Karpas-422 (cell line): ENCODE data around the gene PPP2R2C. TPM values are rescaled to one million over a fixed set of nuclear protein-coding genes. Genes with fewer than 3 reads are reported as not detected.

Source experiments
- DNase-seq: peaks from one replicate; pipeline ENCODE4 v3.0.0-alpha.2; 2015
- H2AFZ ChIP-seq: fragments of 200-600 bp; sonication (generic); 2 replicates; pipeline ENCODE4 v1.6.1; 2014; ENCODE audit warnings: antibody characterized with exemption, low read length, mixed read lengths
- H3K27ac ChIP-seq: fragments of 200-600 bp; sonication (generic); 2 replicates; pipeline ENCODE4 v1.5.1; 2014; ENCODE audit warnings: mild to moderate bottlenecking, low read length, moderate library complexity
- H3K27me3 ChIP-seq: fragments of 200-600 bp; sonication (generic); 2 replicates; pipeline ENCODE4 v1.6.1; 2014; ENCODE audit warnings: low read length, mixed read lengths
- H3K36me3 ChIP-seq: fragments of 200-600 bp; sonication (generic); 2 replicates; pipeline ENCODE4 v1.6.1; 2014; ENCODE audit warnings: low read length, mixed read lengths; ENCODE audit not compliant: insufficient read depth
- H3K4me1 ChIP-seq: fragments of 200-600 bp; sonication (generic); 2 replicates; pipeline ENCODE4 v1.6.1; 2014; ENCODE audit warnings: mild to moderate bottlenecking, low read length, mixed read lengths
- H3K4me2 ChIP-seq: fragments of 200-600 bp; sonication (generic); 2 replicates; pipeline ENCODE4 v1.6.1; 2014; ENCODE audit warnings: low read length, low read depth, mild to moderate bottlenecking; ENCODE audit not compliant: poor library complexity, severe bottlenecking
- H3K4me3 ChIP-seq: fragments of 200-600 bp; sonication (generic); 2 replicates; pipeline ENCODE4 v1.5.1; 2014; ENCODE audit warnings: mild to moderate bottlenecking, antibody characterized with exemption, low read length, mixed read lengths
- H3K79me2 ChIP-seq: fragments of 200-600 bp; sonication (generic); 2 replicates; pipeline ENCODE4 v1.6.1; 2014; ENCODE audit warnings: mild to moderate bottlenecking, low read length, mixed read lengths
- H3K9ac ChIP-seq: fragments of 200-600 bp; sonication (generic); 2 replicates; pipeline ENCODE4 v1.6.0; 2014; ENCODE audit warnings: low read length
- H3K9me2 ChIP-seq: fragments of 200-600 bp; sonication (generic), shearing (Covaris generic); replicated peaks from 2 replicates; pipeline ENCODE4 v1.6.0; 2014; ENCODE audit warnings: mild to moderate bottlenecking, low read length, moderate library complexity; ENCODE audit not compliant: insufficient read depth
- H3K9me3 ChIP-seq: fragments of 300-700, 200-600 bp; sonication (generic); 2 replicates; pipeline ENCODE4 v1.6.1; 2014; ENCODE audit warnings: low read length, mixed read lengths
- H4K20me1 ChIP-seq: fragments of 200-600 bp; sonication (generic); 2 replicates; pipeline ENCODE4 v1.6.1; 2014; ENCODE audit warnings: mild to moderate bottlenecking, antibody characterized with exemption, low read length, low read depth; ENCODE audit not compliant: insufficient read depth
- total RNA-seq: library from RNA; depleted of rRNA; stranded (reverse); fragments of >200 nt; shearing (Covaris generic); gene quantifications from 2 replicates; pipeline ENCODE4 v1.2.3, GENCODE V29; 2014; ENCODE audit warnings: low replicate concordance

Gene PPP2R2C
- total RNA-seq, 1 experiment from 2014 or later: not detected

DNA sequence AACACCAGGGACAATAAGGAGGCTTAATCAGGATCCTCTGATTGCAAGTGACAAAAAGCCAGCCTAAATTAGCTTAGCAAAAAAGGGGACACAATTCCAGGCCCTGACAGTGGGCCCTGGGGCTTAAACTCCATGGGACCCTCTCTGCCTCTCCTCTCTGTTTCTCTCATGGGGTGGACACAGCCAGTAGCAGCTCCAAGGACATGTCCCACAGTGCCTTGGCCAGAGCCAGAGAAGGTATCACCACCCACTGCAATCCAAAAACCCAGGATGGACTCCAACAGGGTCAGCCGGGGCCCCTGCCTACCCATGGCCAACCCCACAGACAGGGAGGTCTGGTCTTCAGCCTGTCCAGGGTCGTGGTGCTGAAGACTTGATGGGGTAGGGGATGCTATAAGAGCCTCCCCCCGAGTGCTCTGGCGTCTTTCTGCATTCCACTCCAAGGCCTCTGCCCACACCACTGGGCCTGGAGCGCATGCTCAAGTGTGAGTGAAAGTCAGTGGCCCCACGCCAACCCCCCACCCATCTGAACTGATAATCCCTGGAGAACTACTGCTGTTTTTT is 19.7 kb upstream of the PPP2R2C start:
- Histone ChIP-seq H3K4me2 (no peak overlapping the region), H2AFZ (no peak overlapping the region), H3K9me3 (no peaks in the 10 kb centered on the region), H3K36me3 (no peaks in the 10 kb centered on the region), H3K27ac (no peak overlapping the region), H3K27me3 (no peaks in the 10 kb centered on the region), H3K79me2 (no peaks in the 10 kb centered on the region), H3K4me3 (no peak overlapping the region), H3K9me2 (no peaks in the 10 kb centered on the region), H3K4me1 (no peaks in the 10 kb centered on the region), H3K9ac (no peak overlapping the region), H4K20me1 (no peaks in the 10 kb centered on the region)
- no peak for DNase-seq

DNA sequence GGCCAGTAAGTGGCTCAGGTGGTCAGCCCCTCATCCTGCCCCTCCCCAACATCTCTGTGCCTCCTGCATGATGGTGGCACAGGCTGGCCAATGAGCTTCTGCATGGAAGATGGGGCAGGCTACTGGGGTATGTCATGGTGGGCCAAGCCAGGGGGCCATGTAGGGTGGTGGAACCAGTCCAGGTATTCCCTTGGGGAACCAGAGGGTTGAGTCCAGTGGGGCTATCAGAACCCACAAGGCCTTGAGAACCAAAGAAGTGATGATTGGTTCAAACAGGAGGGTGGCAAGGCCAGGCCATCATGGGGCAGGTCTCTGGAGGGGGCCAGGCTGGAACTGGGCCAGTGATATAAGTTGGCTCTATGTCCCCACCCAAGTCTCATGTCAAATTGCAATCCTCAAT is 18.8 kb upstream of the PPP2R2C start:
- H3K27me3 ChIP-seq: no peaks in the 10 kb centered on the region
- no peak overlapping the region for H3K4me2 ChIP-seq
- no peak for DNase-seq

DNA sequence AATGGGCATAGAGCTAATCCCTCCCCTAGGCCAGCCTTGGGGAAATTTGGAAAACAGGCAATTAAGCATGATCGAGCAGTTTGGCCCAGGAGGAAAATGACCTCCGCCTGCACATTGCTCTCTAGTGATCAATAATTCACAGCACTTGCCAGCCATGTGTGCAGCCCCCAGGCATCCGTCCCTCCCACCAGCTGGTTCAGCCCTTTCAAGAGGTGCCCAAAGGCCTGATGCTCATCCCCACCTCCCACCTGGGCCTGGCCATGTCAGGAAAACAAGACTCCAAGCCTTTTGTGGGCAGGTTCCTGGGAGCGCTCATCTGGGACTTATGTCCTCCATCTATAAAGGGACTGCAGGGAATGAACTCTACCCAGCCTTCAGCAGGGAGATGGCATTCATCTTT is 17.5 kb upstream of the PPP2R2C start:
- H2AFZ ChIP-seq: no peak overlapping the region
- H3K27me3 ChIP-seq: no peaks in the 10 kb centered on the region
- H3K9me3 ChIP-seq: no peaks in the 10 kb centered on the region
- H3K36me3 ChIP-seq: no peaks in the 10 kb centered on the region
- no peaks in the 10 kb centered on the region for H3K9me2 ChIP-seq
- no peaks in the 10 kb centered on the region for H3K79me2 ChIP-seq
- DNase-seq: no peak
- H3K9ac ChIP-seq: no peak overlapping the region
- no peak overlapping the region for H3K4me3 ChIP-seq
- no peak overlapping the region for H3K27ac ChIP-seq
- H3K4me2 ChIP-seq: no peak overlapping the region
- no peaks in the 10 kb centered on the region for H3K4me1 ChIP-seq
- no peaks in the 10 kb centered on the region for H4K20me1 ChIP-seq

More for the DNA sequence above, 18.8 kb upstream of the PPP2R2C start:
- H3K9me2 ChIP-seq: no peaks in the 10 kb centered on the region
- H3K79me2 ChIP-seq: no peaks in the 10 kb centered on the region
- H3K36me3 ChIP-seq: no peaks in the 10 kb centered on the region
- no peak overlapping the region for H3K27ac ChIP-seq
- no peak overlapping the region for H2AFZ ChIP-seq
- no peaks in the 10 kb centered on the region for H4K20me1 ChIP-seq
- no peaks in the 10 kb centered on the region for H3K9me3 ChIP-seq
- no peaks in the 10 kb centered on the region for H3K4me1 ChIP-seq
- H3K4me3 ChIP-seq: no peak overlapping the region
- H3K9ac ChIP-seq: no peak overlapping the region

DNA sequence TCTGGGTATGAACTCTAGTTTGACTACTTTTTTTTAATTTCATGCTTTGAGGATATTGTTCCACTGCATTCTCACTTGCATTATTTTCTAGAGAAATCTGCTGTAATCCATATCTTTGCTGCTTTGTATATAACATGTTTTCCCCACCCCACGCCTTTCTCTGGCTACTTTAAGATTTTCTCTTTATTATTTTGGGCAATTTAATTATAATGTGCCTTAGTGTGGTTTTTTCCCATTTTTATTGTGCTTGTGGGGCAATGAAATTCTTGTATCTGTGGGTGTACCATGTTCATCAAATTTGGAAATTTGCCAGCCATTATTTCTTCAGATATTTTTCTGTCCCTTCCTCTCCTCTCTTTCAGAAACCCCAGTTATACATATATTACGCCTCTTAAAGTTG is 15.1 kb upstream of the PPP2R2C start:
- Histone ChIP-seq H3K36me3 (no peaks in the 10 kb centered on the region), H3K79me2 (no peaks in the 10 kb centered on the region), H3K27ac (no peak overlapping the region), H3K4me2 (no peak overlapping the region), H3K9me3 (no peaks in the 10 kb centered on the region), H3K27me3 (no peaks in the 10 kb centered on the region), H3K9ac (no peak overlapping the region), H2AFZ (no peak overlapping the region), H3K4me1 (no peaks in the 10 kb centered on the region), H4K20me1 (no peaks in the 10 kb centered on the region), H3K4me3 (no peak overlapping the region), H3K9me2 (no peaks in the 10 kb centered on the region)
- no peak for DNase-seq

DNA sequence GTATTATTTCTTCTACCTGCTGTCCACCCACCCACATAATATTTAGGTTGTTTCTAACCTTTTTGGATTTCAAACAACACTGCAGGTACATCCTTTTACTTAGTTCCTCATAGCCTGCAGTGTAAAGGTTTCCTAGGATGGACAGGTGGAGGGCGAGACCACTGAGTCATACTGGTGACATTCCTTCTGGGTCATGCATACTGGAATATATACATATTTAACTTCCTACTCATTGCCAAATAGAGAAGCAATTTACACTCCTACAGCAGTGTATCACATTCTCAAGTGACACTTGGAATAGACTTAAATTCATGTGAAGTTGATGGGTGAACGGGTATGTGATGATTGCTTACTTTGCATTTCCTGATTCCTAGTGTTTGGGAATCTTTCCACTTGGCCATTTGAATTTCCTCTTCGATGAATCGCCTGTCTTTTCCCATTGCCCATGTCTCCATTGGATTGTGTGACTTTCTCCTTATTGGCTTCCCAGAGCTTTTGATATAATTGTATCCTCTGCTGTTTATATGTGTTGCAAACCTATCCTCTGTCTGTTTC is 8.2 kb upstream of the PPP2R2C start:
- no peak overlapping the region for H3K4me2 ChIP-seq
- H3K4me3 ChIP-seq: no peak overlapping the region
- no peak overlapping the region for H3K9ac ChIP-seq
- H3K27ac ChIP-seq: no peak overlapping the region
- H3K9me2 ChIP-seq: no peaks in the 10 kb centered on the region
- H3K9me3 ChIP-seq: no peaks in the 10 kb centered on the region
- no peaks in the 10 kb centered on the region for H3K36me3 ChIP-seq
- no peak overlapping the region for H2AFZ ChIP-seq
- H3K27me3 ChIP-seq: no peaks in the 10 kb centered on the region
- H3K4me1 ChIP-seq: no peaks in the 10 kb centered on the region
- no peak for DNase-seq
- H4K20me1 ChIP-seq: no peaks in the 10 kb centered on the region
- no peaks in the 10 kb centered on the region for H3K79me2 ChIP-seq

DNA sequence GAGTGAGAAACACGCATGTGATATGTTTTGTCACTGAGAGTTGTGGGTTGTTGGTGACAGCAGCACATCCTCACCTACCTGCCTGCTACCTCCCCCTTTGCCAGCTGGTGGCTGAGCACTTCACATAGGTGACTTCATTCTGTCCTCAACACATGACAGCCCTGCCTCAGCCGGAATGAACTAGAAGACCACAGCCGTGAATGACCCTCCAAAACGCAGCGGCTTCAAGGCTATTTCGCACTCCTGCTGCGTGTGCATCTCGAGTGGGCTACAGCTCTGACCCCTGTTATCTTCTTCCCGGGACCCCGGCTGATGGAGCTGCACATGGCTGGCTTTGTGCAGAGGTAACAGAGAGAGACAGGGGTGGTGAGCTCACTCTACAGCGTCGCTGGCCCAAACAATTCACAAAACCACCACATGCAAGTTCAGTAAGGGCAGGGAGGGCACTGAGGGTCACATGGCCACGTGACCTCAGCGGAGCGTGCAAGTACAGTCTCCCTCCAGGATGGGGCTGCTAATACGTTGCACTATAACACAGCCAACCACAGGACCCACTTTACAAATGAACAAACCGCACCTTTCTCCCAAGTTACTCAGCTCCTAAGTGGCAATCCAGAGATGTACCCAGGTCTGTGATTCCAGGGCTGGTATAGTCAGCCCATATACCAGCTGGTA is 6.3 kb upstream of the PPP2R2C start:
- no peaks in the 10 kb centered on the region for H3K36me3 ChIP-seq
- H3K4me2 ChIP-seq: no peak overlapping the region
- no peaks in the 10 kb centered on the region for H4K20me1 ChIP-seq
- no peak overlapping the region for H3K9ac ChIP-seq
- no peak for DNase-seq
- no peaks in the 10 kb centered on the region for H3K4me1 ChIP-seq
- H2AFZ ChIP-seq: no peak overlapping the region
- H3K27ac ChIP-seq: no peak overlapping the region
- H3K27me3 ChIP-seq: no peaks in the 10 kb centered on the region
- no peaks in the 10 kb centered on the region for H3K79me2 ChIP-seq
- H3K9me3 ChIP-seq: no peaks in the 10 kb centered on the region
- no peaks in the 10 kb centered on the region for H3K9me2 ChIP-seq
- H3K4me3 ChIP-seq: no peak overlapping the region

DNA sequence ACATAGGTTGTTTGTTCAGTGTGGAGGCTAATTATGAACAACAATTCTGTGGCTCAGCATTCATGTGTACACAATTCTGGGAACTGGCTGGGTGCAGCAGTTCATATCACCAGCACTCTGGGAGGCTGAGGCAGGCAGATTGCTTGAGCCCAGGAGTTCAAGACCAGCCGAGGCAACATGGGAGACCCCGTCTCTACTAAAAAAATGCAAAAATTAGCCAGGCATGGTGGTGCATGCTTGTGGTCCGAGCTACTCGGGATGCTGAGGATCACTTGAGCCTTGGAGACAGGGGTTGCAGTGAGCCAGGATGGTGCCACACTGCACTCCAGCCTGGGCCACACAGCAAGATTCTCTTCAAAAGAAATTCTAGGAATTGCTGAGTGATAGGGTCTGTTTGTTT is 4.5 kb upstream of the PPP2R2C start:
- Histone ChIP-seq H3K36me3 (no peaks in the 10 kb centered on the region), H3K9ac (no peak overlapping the region), H3K9me2 (no peaks in the 10 kb centered on the region), H3K27me3 (no peaks in the 10 kb centered on the region), H4K20me1 (no peaks in the 10 kb centered on the region), H3K4me1 (no peaks in the 10 kb centered on the region), H3K4me2 (no peak overlapping the region), H3K79me2 (no peaks in the 10 kb centered on the region), H3K4me3 (no peak overlapping the region), H2AFZ (no peak overlapping the region), H3K27ac (no peak overlapping the region), H3K9me3 (no peaks in the 10 kb centered on the region)
- no peak for DNase-seq

DNA sequence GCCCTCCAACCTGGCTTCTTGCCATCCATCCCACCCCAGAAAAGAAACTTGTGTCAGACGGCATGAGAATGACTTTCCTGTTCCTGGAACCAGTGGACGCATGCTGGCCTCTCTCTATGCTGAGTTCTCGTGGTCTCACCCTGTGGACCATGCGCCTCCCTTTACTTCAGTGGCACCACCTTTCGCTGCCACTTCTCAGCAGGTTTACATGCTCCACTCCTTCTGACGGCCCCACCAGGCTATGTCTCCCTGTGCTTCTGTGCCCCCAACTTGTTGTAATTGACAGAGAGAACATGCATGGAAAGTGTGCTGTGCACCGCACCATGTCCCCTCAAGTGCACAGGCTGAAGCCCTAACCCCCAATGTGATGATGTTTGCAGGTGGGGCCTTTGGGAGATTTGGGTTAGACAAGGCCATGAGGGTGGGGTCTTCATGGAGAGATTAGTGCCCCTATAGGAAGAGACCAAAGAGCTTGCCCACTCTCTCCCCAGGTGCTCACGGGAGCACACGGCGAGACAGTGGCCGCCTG is 3.1 kb upstream of the PPP2R2C start:
- H4K20me1 ChIP-seq: no peaks in the 10 kb centered on the region
- H3K36me3 ChIP-seq: no peaks in the 10 kb centered on the region
- H3K9ac ChIP-seq: no peak overlapping the region
- H3K27me3 ChIP-seq: no peaks in the 10 kb centered on the region
- H3K4me1 ChIP-seq: no peaks in the 10 kb centered on the region
- no peak overlapping the region for H3K27ac ChIP-seq
- H3K4me2 ChIP-seq: no peak overlapping the region
- H3K9me3 ChIP-seq: no peaks in the 10 kb centered on the region
- H2AFZ ChIP-seq: no peak overlapping the region
- no peaks in the 10 kb centered on the region for H3K9me2 ChIP-seq
- DNase-seq: no peak
- no peak overlapping the region for H3K4me3 ChIP-seq
- H3K79me2 ChIP-seq: no peaks in the 10 kb centered on the region
